ENCODE results near the gene OPCML.

- no peak for TF ChIP-seq CTCF (IDR thresholded peaks at IDR 0.05; ENCODE audit: poor library complexity, severe bottlenecking)
- no peak for TF ChIP-seq POLR2AphosphoS5 (IDR thresholded peaks at IDR 0.05)
- TF ChIP-seq REST (IDR thresholded peaks at IDR 0.05; ENCODE audit: borderline replicate concordance): peak; percentile 27
- no peak for TF ChIP-seq MXI1 (conservative IDR thresholded peaks at IDR 0.05; ENCODE audit: poor library complexity, severe bottlenecking)
Observed at GRCh38 chr11:132745306-132745705, 787.0 kb downstream of the OPCML start.
